Activated effector memory CD4-positive, alpha-beta T cell treated with Interleukin-2 at 50 U/mL for 16 hours (primary cell): Measurements from ENCODE around the gene HIVEP2.

Source experiments
- DNase-seq: peaks from one replicate; pipeline ENCODE4 v3.0.0-alpha.2; 2020

HIVEP2 gene

DNA sequence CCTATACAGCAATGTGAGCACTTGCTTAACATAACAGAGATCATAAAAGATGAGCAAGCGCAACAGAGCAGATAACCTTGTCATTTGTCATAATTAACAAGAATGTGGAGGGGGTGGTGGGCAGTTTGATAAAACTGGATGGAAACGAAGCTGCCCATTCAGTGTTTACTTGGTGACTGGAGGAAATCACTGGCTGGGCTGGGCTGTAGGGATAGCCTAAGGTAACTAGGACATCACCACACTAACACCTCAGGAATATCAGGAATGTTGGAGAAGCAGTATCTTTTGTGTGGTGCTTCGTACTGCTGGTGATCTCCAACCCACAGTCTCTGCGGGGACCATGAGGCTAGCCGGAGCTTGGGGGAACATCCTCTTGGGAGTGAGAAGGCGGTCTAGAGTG, 218.4 kb downstream of the HIVEP2 start:
- no peak for DNase-seq

DNA sequence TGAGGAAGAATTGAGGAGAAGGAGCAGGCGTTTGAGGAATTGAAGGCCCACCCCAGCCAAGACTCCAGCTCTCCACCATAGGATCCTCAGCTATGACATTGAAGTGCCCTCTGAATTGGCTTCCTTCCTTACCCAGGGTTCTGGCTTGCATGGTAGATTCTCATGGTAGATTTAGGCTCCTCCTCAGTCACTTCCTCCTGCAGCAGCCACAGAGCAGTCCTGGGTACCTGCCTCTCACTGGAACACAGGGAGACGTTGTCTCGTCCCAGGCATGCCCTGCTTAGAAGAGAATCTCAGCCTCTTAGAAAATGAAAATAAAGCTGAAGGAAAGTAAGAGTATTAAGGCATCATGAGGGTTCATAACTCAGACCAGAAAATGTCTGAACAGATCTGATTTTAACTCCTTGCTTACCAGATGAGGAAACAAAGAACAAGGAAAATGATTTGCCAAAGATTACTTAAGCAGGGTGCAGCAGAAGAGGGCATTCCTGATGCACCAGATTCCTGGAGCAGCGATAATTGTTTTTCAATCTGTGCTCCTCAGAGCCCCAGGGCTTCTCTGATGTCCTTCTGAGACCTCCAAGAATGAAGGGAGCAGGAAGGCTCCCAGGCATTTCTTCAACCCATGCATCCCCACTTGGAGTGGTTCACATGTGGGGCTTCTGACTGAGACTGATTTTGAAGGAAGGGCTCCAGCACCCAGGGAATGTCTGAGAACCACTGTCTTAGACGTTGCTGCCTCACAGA, 219.8 kb downstream of the HIVEP2 start:
- no peak for DNase-seq

DNA sequence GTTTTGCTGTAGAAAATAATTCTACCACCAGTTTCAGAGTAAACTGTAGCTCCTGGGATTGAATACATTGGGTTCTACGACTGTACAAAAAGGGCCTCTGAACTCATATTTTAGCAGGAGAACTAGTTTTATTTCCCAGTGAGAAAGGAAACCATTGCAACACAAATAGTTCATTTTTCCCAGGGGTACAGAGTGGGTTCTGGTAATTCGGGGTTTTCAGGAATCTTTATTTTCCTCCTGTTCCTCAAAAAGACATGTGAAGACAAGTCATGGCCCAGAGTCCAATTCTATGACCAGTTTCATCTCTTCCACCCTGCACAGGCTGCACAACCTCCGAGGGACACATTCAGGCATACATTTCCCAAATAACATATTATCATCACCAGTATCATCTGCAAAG, 222.1 kb downstream of the HIVEP2 start:
- no peak for DNase-seq

DNA sequence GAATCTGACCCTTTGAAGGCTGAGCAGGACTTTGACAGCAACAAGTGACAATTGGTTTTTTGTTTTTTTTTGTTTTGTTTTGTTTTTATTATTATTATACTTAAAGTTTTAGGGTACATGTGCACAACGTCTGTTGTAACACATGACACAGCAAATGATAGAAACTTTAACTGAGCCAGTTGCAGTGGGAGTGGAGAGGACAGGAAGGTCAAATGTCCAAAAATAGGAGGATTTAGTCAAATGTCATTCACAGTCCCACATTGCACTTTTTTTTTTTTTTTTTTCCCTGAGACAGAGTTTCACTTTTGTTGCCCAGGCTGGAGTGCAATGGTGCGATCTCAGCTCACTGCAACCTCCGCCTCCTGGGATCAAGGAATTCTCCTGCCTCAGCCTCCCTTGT, 223.0 kb downstream of the HIVEP2 start:
- DNase-seq: no peak

DNA sequence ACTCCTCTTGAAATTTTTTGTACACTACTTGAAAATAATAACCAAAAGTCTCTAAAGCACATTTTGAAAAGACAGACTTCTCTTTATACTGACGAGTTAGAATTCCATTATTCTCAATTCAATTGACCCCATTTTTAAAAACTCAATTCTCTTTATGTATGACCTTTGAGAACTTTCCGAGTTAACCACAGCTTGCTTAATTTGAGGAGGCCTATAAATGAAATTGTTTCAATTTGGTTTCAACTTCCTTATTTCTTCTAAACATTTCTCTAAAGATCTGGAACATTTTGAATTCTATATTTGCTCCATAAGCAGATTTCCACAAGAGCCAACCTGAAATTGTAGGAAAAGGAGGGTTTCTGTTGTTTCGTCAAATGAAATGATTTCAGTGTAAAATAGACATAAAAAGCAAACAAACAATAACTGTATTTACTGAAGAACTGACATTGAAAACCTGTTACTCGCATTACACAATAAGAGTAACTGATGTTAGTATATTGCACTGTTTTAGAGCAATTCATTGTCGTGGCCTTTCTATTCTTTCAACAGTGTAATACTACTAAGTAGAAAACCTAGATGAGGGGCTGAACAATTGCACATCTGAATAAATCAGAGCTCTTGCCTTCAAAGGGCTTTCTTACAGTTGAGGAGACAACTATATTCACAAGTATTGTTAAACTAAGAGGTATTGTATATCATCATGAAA, 223.6 kb downstream of the HIVEP2 start:
- DNase-seq: no peak

DNA sequence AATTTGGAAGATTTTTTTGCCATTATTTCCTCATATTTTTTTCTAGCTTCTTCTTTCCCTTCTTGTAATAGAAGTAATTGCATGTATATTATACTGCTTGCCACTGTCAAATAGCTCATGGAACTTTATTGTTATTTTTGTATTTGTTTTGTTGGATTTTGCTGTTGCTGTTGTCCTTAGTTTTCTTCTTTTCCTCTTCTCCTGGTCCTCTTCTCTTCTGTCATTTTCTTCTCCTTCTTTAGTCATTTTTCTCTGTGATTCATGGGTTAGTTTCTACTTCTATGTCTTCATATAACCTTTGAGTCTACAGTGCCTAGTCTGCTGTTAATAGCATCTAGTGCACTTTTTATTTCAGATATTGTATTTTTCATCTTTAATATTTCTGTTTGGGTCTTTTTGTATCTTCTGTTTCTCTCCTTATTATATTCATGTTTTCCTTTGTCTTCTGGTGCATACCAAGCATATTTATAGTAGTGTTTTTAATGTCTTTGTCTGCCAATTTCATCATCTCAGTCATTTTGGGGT, 226.2 kb downstream of the HIVEP2 start:
- DNase-seq: no peak

DNA sequence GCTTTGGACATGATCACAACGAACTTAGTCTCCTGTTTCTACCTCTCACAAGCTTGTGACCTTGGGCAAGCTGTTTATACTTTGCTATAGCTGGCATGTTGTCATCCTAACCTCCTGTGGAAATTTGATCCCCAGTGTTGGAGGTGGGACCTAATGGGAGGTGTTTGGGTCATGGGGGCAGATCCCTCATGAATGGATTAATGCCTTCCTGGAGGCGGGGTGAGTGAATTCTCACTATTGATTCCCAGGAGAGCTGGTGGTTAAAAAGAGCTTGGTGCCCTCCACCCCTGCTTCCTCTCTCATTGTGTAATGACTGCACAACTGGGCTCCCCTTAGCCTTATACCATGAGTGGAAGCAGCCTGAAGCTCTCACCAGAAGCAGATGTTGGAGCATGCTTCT, 228.9 kb downstream of the HIVEP2 start:
- DNase-seq: no peak

DNA sequence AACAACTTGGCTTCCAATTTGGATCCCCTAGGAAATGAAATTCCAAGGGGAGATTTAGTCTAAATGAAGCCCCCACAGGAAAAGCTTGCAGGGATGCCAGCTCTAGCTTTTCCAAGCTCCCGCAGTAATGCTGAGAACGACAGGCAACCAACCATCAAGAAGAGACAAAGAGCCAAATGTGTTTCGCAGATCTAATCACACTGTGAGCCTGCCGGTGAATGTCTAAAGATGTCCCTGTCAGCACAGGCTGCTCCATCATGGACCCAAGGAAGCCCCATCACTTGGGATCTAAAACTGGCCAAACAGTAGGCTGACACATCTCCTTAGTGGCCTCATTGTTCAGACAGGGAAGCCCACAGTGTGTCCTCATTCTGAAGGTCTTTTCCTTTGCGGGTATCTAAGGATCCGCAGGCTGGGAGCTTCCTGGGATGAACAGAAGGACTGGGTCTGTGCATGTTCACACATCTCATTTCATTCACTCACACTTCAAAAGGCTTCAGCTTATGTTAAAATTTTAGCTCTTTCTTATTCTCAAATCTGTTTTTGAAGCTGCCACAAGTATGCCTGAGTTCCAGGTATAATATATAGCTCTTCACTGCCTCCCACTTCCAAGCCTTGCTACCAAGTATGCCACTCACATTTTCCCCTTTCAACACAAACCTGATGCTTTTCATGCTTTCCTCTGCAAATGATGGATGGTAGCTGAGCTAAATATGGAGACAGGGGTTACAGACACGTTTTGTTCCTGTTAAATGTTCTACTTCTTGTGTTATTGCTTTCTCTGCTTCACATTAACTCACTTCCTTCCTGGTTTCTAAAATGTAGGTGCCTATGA, 229.8 kb downstream of the HIVEP2 start:
- DNase-seq: no peak

DNA sequence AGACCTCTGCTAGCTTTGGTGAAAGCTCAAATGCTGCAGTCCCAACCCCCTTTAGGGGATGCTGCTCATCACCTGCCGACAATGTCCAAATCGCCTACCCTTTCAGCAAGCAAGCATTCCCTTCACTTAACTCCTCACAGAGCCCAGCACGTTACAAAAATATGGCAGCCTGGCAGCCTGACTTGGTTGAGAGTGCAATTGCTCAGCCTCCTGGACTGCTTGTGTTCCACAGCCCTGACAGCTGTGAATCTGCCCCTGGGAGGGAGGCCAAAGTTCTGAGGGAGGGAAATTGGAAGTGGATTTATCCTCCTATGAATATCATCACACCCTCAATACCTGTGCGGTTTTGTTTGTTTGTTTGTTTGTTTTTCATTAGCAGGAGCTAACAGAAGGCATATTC, 231.0 kb downstream of the HIVEP2 start:
- no peak for DNase-seq

DNA sequence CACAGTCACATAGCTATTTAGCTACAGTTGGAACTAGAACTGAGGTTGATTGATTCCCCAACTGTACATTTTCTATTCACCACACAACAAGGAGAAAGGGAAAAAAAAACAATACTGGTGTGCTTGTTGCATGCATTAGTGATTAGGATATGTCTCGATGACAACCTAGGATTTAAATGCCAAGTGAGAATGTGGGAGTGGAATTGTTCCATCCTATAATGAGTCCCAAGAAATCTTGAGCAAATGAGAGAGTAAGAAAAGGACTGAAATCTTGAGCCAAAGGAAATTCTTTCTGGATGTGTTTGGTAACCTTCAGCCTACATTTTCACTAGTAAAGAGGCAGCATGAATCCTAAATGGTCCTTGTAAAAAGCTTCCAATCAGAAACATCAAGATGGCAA, 232.7 kb downstream of the HIVEP2 start:
- no peak for DNase-seq

DNA sequence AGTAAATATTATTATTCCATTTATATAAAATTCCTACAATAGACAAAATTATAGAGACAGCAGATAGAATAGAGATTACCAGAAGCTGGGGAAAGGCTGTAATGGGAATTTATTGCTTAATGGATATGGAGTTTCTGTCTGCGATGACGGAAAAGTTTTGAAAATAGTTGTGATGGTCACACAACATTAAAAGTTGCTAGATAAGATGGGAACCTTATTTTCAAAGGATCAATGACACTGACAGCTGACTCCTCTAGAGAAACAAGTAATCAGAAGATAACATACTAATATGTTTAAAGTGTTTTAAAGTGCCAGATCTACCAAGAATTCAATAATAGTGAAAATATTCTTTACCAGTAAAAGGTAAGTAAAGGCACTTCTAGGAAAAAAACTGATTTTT, 236.3 kb downstream of the HIVEP2 start:
- DNase-seq: no peak

DNA sequence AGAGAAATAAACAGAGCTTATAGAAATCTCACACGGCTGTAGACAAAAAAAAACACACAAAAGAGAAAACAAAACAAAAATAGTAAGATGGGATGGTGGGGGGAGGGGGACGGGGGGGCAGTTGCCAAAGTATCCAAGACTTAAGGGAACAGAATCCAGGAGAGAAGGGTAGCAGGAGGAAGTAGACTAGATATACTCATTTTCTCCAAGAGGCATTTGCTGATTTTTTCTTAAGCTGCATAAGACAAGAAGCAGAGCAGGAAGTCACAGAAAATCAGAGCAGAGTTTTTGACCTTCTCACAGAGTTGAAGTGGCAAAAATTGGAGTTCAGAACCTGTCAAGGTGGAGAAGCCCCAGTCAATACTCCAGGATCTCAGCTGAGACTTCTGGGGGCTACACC, 237.7 kb downstream of the HIVEP2 start:
- DNase-seq: no peak

DNA sequence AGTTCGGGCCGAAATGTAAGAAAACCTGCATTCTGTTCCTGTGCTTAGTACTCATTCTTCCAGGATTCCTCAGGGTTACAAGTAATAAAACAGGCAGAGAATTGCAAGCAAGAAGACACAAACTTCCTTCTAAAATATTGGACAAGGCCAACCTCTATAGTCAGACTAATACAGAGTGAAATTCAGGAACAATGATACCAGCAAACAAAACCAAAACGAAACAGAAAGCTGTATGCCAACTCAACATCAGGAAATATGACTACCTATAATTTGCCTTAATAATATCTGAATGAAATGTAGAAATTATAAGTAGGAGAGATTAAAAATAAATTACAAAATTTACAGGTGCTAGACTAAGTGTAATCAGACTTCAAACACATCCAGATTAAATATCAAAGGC, 238.8 kb downstream of the HIVEP2 start:
- no peak for DNase-seq

DNA sequence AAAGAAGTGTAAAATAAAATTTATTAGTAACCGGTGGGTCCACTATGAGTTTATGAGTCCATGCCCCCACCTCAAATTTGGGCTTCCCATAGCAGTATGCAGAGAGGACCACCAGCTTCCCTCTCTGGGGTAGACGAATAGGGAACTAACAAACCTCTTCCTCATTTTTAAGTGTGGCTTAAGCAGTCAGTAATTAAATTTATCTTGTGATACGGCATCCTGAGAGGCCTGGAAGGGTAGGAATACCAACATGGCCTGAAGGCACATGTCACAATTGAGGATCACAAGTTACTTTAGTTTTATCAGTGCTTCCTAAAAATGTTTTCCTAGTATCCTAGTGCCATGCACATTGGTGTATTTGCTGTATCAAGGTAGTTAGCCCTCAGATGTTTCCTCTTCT, 239.9 kb downstream of the HIVEP2 start:
- no peak for DNase-seq

DNA sequence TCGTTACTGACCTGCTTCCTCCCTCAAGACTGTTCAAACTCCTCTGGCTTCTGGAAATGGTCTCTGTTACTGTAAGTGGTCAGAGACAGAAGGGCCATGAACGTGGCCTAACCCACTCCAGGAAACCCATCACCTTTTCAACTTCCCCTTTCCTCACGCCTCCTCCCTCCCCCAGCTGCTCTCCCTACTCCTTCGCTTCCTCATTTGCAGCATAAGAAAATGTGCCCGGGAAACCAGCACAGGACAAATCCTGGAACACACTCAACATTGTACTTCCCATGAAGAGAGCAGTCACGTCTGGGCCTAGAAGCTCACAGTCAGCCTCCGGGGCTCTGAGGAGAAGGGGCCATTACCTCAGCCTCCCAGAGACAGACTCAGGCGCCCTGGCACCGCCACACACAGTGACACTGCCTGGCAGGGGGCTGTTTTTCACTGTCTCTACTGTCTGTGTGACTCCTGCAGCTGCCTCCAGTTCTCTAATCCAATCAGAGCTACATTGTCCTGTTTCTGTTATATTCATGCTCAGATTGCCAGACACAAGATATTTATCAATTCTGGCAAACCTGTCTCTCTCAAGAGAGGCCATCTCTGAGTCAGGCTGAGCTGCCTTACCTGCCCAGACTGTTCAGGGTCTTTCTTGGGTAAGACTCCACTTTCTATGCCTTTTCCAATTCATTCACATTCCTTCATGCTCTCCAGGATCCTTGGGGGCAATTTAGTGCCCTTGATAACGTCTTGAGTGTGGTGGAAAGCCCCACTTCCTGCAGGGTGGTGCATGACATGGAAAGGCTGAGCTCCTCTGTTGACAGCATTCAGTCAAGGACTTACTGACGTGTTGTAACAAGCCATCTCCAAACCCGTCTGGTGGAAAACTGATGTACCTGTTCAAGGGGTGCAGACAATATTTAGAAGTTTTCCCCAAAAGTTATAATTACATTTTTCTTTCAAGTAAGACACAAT, 242.2 kb downstream of the HIVEP2 start:
- DNase-seq: no peak
